Left ventricle myocardium superior (tissue), 1 donor: ENCODE measurements around the gene PLEKHH3. TPM values are rescaled to one million over a fixed set of nuclear protein-coding genes. Genes with fewer than 3 reads are reported as not detected.
"Not testable (repeated sequence)": the region's sequence is repeated elsewhere in the genome, so short reads cannot be mapped to it uniquely, and the experiment has no call there.

Source experiments
- ATAC-seq: fragments of 200-7000 bp; cut with Tn5 transposase; one replicate; pipeline ENCODE4 v1.9.1; 2020; ENCODE audit warnings: mild to moderate bottlenecking, moderate library complexity
- DNase-seq: peaks from one replicate; pipeline ENCODE4 v3.0.0-alpha.2; 2020
- intact Hi-C: fragments of 100-400 bp; cut with micrococcal nuclease; formaldehyde crosslinking; loops from one replicate; pipeline ENCODE4 v1.11.0; 2022
- total RNA-seq: library from RNA; stranded (reverse); fragmentation: NEBNext Ultra II Directional; extraction: Animal tissue kit (Norgen Biotek cat#: 25700); gene quantifications from one replicate; pipeline ENCODE4 v1.2.1, GENCODE V29; 2021
- donor health status: DM: no; HTN: yes; CAD: no; lungs with severe emphysema.

PLEKHH3 gene
- total RNA-seq, 1 donor from 2014 or later = 35.7 TPM

GRCh38 chr17:42653179-42654124 is 23.3 kb downstream of the PLEKHH3 start:
- DNase-seq (peak; percentile 77), ATAC-seq (peak; percentile 87)
- intact Hi-C loops = no loop called here

GRCh38 chr17:42651392-42651791 is 25.4 kb downstream of the PLEKHH3 start:
- ATAC-seq (no peak), DNase-seq (no peak)
- intact Hi-C loops = no loop called here

GRCh38 chr17:42647778-42648177 is 29.0 kb downstream of the PLEKHH3 start:
- intact Hi-C loops = no loop called here

GRCh38 chr17:42642336-42642735 is 34.5 kb downstream of the PLEKHH3 start:
- ATAC-seq (no peak), DNase-seq (no peak)
- intact Hi-C loops = no loop called here

More at GRCh38 chr17:42647778-42648177, 29.0 kb downstream of the PLEKHH3 start:
- DNase-seq = no peak
- ATAC-seq = no peak

- ATAC-seq (no peak), DNase-seq (no peak)
- intact Hi-C loops = no loop called here
Measured at GRCh38 chr17:42640121-42640520, 36.7 kb downstream of the PLEKHH3 start.

- DNase-seq (no peak), ATAC-seq (no peak)
- intact Hi-C loops = no loop called here
Measured at GRCh38 chr17:42639525-42640113, 37.2 kb downstream of the PLEKHH3 start.

GRCh38 chr17:42632949-42633444 is 43.8 kb downstream of the PLEKHH3 start:
- DNase-seq = no peak
- ATAC-seq = no peak
- intact Hi-C loops = no loop called here

- intact Hi-C loops = no loop called here
- ATAC-seq = no peak
- no peak for DNase-seq
Measured at GRCh38 chr17:42629411-42630009, 47.3 kb downstream of the PLEKHH3 start.

GRCh38 chr17:42627032-42627764 is 49.6 kb downstream of the PLEKHH3 start:
- intact Hi-C loops, ATAC-seq, DNase-seq: not testable (repeated sequence)

- no peak for DNase-seq
- peak; percentile 64 for ATAC-seq
- intact Hi-C loops = no loop called here
Measured at GRCh38 chr17:42623732-42624596, 52.8 kb downstream of the PLEKHH3 start.

- intact Hi-C loops = no loop called here
- DNase-seq (no peak), ATAC-seq (no peak)
Measured at GRCh38 chr17:42623271-42623670, 53.5 kb downstream of the PLEKHH3 start.

GRCh38 chr17:42621987-42622386 is 54.8 kb downstream of the PLEKHH3 start:
- DNase-seq, ATAC-seq, intact Hi-C loops: not testable (repeated sequence)

GRCh38 chr17:42618442-42619150 is 58.2 kb downstream of the PLEKHH3 start:
- DNase-seq (peak; percentile 76), ATAC-seq (peak; percentile 98)
- intact Hi-C loops = no loop called here

- no peak for DNase-seq
- intact Hi-C loops = no loop called here
- ATAC-seq = peak; percentile 37
Measured at GRCh38 chr17:42617956-42618431, 58.8 kb downstream of the PLEKHH3 start.
